T-helper 22 cell (primary cell): Measurements from ENCODE around the gene DNAJC11.

ENCODE experiments used
- DNase-seq: peaks from one replicate; pipeline ENCODE4 v3.0.0-alpha.2; 2020; ENCODE audit warnings: low read depth

The DNAJC11 gene

DNA sequence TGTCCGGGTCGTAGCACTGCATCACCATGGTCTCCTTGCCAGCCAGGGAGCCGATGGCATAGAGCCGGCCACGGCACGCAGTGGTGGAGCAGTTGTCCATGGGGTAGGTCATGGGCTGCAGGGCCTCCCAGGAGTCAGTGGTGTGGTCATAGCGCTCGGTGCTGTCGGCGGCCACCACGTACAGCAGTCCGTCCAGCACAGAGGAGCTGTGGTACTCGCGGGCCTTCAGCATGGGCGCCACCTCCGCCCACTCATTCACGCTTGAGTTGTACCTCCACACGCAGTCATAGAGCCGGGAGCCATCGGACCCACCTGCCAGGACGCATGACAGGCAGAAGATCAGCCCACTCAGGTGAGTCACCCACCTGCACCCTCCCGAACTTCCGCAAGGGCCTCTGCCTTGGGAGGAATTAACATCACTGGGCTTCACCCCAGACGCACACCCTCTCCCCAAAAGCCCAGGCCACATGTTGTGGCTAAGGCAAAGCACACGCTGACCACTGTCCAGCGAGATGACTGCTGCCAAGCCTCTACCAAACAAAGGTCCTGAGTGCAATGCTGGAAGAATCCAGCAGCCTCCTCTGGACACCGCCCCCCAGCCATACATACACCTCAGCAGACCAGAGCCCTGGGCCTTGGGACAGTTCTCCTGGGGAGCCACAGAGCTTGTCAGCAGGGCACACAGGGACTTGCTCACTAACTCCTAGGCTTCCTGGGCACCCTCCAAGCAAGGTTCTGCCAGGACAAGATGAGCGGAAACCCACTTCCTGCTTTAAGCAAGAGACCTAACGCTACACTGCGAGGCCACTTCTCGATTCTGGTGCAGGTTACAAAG lies 102.3 kb downstream of the DNAJC11 start:
- peak; percentile 45 for DNase-seq

- no peak for DNase-seq
Measured at GRCh38 chr1:6597777-6598131, 103.9 kb downstream of the DNAJC11 start.

GRCh38 chr1:6596886-6597776 lies 104.5 kb downstream of the DNAJC11 start:
- no peak for DNase-seq

- DNase-seq: no peak
Measured at GRCh38 chr1:6596351-6596750, 105.3 kb downstream of the DNAJC11 start.

GRCh38 chr1:6594977-6595740 lies 106.5 kb downstream of the DNAJC11 start:
- no peak for DNase-seq

- DNase-seq: no peak
Measured at GRCh38 chr1:6593810-6594209, 107.8 kb downstream of the DNAJC11 start.

DNA sequence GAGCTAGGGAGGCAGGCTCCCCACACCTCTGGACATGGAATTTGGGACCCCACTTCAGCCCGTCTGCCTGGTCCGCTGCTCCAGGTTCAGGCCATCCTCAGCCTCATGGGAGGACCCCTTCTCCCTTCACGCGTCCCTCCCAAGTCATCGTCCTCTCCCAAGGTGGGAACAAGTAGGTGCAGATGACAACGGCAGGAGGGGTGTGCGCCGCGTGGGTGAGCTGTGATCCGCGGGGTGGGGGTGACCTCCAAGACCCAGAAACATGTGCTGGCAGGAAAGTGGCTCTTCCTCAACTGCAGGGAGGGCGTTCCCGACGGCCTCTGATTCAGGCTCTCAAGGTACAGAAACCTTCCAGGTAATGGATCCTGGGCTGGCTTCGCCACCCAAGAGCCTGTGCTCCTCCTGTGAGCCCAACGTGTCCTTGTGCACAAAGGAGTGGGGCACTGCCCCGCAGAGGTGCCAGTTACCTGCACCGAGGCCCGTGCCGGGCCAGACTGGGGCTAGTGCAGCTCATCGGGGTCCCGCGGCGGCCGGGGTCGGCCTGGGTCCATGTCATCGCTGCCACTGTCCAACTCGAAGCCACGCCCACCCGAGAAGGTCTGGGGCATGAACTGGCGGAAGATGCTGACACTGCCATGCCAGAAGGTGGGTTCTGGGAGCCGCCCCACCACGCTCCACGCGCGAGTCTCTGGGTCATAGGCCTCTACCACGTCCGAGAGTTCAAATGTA lies 108.6 kb downstream of the DNAJC11 start:
- DNase-seq: no peak

- no peak for DNase-seq
Measured at GRCh38 chr1:6592441-6592840, 109.2 kb downstream of the DNAJC11 start.

- no peak for DNase-seq
Measured at GRCh38 chr1:6591644-6592043, 110.0 kb downstream of the DNAJC11 start.

DNA sequence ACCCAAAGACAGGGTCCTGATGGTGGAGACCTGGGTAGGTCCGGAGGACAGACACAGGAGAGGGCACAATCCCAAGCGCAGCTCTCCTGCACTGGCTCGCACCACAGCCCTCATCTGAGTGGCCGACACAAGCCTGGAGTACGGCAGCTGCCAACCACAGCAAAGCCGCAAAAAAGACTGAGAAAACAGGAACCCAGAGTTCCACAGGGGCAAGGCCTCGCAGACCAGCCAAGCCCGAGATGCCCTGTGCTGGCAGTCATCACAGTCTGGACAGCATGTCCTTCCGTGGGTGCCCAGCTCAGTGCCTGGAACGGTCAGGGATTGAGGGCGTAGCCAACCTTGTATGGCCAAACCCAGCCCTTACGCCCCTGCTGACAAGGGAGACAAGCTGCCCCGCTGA lies 110.4 kb downstream of the DNAJC11 start:
- DNase-seq: no peak

DNA sequence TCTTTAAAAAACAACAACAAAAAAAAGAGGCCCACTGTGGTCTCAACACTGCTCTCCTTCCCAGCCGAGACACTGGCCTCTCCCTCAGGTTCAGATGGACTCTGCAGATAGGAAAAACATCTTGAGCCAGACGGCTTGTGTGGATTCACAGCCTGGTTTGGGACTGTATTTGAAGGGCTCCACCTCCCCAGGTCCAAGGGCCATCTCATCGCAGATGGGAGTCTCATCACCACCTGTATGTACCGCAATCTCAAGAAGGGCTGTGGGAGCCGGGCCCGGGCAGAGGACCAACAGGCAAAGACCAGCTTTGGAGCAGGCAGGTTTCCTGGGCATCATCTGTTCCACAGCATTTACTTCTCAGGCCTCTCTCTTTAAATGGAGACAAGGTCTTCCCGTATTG lies 111.6 kb downstream of the DNAJC11 start:
- DNase-seq: no peak

- DNase-seq: no peak
Measured at GRCh38 chr1:6588893-6589520, 112.6 kb downstream of the DNAJC11 start.

DNA sequence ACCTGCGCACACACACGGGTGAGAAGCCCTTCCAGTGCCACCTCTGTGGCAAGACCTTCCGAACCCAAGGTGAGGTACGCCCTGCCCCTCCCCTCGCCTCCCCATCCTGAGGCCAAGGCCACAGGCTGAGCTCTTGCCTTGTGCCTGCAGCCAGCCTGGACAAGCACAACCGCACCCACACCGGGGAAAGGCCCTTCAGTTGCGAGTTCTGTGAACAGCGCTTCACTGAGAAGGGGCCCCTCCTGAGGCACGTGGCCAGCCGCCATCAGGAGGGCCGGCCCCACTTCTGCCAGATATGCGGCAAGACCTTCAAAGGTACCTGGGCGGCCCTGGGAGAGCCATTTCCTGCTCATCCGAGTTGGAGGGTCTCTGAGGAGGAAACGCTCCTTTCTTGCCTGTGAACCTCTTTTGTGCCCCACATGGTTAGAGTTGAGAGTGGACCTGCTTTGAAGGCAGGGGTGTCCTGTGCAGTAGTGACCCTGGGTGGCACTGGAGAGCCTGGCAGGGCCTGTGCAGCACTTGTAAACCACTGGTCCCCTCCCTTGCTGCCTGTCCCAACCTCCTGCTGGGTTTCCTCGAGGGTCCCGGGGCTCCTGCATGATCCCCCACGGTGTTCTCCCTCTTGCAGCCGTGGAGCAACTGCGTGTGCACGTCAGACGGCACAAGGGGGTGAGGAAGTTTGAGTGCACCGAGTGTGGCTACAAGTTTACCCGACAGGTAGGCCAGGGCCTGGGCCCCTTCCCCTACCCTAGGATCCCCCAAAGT lies 113.3 kb downstream of the DNAJC11 start:
- DNase-seq: no peak

DNA sequence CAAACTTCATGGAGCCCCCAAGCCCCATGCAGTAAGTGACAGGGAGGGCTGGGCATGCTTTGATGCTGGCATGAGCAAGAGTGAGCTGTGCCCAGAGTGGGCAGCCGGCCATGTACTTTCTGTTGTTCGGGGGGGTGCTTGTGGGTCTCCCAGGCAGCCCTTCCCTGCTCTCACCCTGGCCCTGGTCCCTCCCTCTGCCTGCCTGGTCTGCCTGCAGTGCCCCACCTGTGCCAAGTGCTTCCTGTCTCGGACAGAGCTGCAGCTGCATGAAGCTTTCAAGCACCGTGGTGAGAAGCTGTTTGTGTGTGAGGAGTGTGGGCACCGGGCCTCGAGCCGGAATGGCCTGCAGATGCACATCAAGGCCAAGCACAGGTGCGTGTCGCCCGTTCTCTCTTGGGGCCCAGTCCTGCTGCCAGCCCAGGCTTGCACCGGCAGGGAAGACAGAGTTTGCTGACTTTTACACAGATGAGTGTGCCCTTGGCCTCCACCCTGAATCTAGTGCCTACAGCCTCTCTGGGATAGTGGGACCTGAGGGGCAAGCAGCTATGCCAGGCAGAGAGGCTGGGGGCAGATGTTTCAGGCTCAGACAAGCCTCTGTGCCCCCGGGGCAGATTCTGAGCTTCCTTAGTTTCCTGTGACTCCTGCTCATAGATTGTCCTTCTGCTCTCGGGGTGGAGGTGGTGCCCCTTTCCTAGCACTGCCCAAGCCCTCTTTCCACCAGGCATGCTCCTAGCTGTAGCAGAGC lies 114.2 kb downstream of the DNAJC11 start:
- no peak for DNase-seq

GRCh38 chr1:6586404-6586816 lies 115.2 kb downstream of the DNAJC11 start:
- no peak for DNase-seq

GRCh38 chr1:6585841-6586240 lies 115.8 kb downstream of the DNAJC11 start:
- DNase-seq: no peak

GRCh38 chr1:6585081-6585722 lies 116.4 kb downstream of the DNAJC11 start:
- DNase-seq: no peak
